ENCODE data around the gene SNTB2.
A peak's percentile ranks its signal among the peaks of the same experiment; 100 is the strongest.
"Not testable (repeated sequence)": the region's sequence is repeated elsewhere in the genome, so short reads cannot be mapped to it uniquely, and the experiment has no call there.

SNTB2 gene

DNA sequence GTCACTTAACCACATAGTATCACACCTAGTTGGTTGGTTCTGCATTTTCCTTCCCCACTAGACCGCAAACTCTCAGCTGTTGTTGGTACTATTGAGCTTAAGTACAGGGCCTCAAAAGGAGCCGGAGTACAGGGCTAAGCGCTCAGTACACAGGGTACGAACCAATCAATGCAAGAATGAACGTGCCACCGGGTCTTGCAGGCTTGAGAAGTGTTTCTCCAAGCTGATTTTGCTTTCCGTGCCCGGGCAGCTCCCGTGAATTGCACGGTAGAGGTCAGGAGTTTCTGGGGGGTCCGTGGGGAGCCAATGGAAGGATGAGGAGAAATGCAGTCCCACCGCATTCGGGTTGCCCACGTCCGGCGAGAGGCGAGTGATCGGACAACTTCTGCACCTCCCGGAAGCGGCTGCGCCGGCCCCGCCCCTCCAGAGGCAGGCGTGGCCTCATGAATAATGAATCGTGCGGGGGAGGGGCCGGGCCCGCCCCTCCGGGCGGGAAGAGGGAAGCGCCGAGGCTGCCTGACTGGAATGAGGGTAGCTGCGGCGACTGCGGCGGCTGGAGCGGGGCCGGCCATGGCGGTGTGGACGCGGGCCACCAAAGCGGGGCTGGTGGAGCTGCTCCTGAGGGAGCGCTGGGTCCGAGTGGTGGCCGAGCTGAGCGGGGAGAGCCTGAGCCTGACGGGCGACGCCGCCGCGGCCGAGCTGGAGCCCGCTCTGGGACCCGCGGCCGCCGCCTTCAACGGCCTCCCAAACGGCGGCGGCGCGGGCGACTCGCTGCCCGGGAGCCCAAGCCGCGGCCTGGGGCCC is at the start of gene SNTB2:
Gene SNTB2, plus strand, starts transcription at position 523 of the 804 bp plus-strand sequence. Its CDS starts 3 bp downstream, at position 526.
- DNase-seq (ENCODE audit: low spot score), result peak; percentile 91

DNA sequence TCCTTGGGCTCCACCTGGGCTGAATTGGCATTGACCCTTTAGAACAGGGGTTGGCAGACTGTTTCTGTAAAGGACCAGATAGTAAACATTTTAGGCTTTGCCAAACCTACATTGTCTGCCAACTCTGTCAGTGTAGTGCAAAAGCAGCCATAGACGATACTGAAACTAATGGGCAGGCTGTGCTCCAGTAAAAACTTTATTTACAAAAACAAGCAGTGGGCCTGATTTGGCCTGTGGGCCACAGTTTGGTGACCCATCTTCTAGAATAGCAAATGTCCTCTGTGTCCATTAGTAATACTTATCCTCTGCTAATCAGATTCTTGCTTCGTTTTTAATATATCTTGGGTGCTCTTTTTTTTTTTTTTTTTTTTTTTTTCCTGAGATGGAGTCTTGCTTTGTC is 48.4 kb upstream of the SNTB2 start:
- DNase-seq (ENCODE audit: low spot score), result no peak

DNA sequence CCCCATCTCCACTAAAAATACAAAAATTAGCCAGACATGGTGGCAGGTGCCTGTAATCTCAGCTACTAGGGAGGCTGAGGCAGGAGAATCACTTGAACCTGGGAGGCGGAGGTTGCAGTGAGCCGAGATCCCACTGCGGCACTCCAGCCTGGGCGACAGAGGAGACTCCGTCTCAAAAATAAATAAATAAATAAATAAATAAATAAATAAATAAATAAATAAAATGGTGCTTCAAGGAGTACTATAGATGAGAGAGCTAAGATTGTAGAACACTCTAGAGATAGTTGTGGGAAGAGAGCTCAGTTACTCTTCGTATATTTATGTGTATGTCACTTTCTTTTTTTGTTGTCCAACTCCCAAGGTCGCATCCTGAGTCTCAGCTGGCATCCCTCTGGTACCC is 47.5 kb upstream of the SNTB2 start:
- not testable (repeated sequence) for DNase-seq (ENCODE audit: low spot score)

DNA sequence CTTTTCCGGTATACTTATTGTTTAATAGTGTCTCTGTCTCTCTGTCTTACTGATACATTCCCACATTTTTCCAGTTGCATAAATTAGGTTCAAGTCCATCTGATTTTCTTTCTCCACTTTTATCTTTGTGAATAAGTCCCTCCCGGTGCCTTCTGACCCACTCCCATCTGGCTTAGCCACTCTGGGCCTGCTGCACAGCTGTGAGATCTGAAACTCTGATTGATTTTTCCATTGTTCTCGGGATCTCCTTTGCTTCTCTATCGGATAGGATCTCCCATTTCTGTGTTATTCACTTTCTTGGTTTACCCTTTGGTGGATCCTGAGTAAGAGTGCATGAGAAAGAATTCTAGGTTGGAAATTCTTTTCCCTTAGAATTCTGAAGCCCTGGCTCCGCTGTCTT is 46.0 kb upstream of the SNTB2 start:
- no peak for DNase-seq (ENCODE audit: low spot score)

DNA sequence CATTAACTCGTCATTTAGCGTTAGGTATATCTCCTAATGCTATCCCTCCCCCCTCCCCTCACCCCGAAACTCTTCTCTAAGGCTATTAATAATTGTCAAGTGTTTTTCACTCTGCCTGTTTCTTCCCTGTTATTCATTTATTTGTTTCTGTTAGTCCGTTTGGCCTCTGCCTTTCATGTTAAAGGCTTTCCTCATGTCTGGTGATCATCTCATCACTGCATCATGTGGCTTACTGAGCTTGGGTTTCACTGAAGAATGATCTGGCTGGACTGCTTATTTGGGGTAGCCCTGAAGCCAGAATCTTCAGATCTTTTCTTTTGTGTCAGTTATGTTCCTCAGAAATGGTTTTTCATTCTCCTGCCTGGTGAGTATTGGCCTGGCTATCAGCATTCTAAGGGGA is 45.0 kb upstream of the SNTB2 start:
- DNase-seq (ENCODE audit: low spot score), result no peak

DNA sequence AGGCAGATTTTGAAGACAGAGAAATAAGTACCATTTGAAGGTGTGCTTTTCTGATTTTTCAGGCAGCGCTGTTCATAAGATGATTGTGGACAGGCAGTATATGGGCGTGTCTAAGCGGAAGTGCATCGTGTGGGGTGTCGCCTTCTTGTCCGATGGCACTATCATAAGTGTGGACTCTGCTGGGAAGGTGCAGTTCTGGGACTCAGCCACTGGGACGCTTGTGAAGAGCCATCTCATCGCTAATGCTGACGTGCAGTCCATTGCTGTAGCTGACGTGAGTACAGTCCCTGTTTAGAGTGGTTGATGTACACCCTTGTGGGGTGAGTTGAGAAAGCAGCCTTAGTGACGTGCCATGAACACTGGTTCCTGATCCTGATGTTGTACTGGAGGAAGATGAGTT is 43.8 kb upstream of the SNTB2 start:
- DNase-seq (ENCODE audit: low spot score), result no peak

DNA sequence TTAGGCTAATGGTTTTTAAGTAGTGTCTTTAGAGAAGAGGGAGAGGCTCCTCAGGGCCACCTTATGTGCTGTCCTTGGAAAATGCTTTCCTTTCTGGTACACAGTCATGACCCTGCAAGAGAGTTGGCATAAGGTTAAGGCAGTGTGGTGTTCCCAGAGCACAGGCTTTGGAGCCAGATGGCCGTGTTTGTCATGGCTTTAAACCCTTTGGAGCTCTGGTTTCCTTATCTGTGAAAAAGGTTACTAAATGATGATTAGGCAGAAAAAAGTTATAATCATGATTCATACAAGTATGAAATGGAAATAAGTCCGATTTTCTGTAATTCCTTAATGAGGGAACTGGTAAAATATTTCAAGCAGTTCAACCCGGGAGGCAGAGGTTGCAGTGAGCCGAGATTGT is 41.3 kb upstream of the SNTB2 start:
- DNase-seq (ENCODE audit: low spot score), result no peak

DNA sequence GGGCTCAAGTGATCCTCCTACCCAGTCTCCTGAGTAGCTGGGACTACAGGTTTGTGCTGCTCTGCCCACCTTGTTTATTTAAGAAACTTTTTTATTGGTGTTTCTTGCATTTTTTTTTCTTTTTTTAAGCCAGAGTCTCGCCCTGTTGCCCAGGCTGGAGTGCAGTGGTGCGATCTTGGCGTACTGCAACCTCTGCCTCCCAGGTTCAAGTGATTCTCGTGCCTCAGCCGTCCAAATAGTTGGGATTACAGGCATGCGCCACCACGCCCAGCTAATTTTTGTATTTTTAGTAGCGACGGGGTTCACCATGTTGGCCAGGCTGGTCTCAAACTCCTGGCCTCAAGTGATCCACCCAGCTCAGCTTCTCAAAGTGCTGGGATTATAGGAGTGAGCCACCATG is 37.3 kb upstream of the SNTB2 start:
- not testable (repeated sequence) for DNase-seq (ENCODE audit: low spot score)

DNA sequence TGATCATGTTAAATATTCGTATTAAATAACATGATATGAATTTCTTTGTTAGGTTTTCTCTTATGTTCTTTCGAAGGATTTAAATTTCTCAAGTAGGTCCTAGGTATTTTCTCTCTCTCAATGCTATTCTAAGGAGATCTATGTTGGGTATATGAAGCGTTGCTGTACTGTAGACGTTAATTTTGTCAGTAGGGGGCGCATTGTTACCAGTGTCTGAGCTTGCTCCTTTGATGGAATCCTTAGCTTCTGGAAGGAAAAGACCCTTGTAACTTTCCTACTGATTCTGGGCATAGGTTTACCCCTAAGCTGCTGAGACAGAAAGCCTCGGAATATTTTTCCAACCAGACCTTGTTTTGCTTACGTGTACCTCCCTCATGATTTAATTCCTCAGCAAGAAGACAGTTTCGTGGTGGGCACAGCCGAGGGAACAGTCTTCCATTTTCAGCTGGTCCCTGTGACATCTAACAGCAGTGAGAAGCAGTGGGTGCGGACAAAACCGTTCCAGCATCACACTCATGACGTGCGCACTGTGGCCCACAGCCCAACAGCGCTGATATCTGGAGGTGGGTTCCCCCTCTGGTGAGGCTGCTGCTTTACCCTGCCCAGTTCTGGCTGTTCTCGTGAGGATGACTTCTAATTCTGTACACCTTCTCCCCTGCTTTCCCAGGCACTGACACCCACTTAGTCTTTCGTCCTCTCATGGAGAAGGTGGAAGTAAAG is 36.7 kb upstream of the SNTB2 start:
- peak; percentile 87 for DNase-seq (ENCODE audit: low spot score)

DNA sequence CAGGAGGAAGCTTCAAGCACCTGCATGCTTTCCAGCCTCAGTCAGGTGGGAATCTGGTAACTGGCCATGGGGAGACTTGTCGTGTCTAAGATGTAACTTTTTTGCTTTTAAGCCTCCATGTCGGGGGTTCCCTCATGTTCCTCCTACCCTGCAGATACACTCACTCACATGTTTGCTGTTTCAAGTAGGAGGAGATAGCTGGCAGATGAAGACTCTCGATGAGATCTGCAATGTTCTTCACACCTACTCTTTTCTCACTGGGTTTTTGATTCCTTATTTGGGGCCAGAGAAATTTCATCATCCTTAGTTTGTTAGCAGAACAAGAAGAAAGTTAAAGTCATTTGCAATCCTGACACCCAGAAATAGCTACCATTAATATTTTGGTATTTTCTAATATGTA is 29.8 kb upstream of the SNTB2 start:
- no peak for DNase-seq (ENCODE audit: low spot score)

DNA sequence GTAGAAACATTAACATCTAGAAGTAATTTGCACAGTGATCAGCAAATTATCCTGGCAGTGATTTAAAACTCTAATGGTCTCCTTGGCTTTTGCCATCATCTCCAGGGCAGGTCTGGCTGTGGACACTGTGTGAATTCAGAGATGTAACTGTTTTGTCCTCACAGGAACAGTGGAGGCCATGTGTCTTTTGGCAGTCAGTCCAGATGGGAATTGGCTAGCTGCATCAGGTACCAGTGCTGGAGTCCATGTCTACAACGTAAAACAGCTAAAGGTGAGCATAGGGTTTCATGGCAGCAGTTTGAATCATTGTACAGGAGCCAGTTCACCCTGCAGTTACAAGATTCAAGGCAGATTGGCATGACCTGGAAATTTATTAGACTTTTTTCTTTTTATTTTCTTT is 26.8 kb upstream of the SNTB2 start:
- no peak for DNase-seq (ENCODE audit: low spot score)

DNA sequence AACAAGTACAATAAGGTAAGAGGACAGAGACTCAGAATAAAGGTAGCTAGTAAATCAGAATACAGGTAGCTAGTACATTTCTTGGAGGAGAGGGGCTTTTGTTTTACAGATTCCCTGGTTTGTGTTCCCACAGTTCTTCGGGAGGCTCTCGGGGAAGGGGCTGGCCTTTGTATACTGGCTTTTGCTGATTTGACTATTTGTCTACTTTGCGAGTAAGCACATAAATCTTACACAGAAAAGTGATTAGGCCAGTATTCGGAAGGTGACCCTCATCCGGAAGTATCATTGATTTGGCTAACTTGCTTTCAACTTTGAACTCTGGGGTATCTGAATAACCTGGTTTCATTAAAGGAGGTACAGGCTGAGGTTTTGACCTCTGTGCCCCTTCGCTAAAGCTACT is 21.4 kb upstream of the SNTB2 start:
- no peak for DNase-seq (ENCODE audit: low spot score)

DNA sequence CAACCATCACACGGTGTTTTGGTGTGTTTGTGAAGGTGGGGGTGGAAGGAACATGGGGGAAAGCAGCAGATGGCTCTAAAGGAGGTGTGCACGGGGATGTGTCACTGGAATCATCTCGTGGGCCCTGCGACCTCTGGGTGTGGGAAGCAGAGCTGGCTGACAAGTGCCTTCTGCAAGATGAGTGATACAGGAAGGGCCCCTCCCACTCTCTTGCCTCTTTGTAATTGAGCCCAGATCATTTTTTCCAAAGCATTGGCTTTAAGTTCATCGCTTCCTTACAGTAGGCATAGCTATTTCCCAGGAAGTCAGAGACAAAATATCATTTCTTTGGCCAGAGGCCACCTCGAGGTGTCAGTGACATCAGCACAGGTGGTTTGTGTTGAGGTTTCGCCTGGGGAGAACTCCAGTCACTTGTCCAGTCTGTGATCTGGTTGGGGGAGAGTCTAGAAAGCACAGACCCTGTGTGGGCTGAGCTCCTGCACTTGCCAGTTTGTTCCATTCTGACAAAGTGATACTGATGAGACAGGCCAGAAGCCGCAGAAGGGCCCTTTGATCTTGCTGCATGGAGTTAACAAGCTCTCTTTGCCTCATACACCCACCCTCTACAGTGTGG is 20.6 kb upstream of the SNTB2 start:
- no peak for DNase-seq (ENCODE audit: low spot score)

DNA sequence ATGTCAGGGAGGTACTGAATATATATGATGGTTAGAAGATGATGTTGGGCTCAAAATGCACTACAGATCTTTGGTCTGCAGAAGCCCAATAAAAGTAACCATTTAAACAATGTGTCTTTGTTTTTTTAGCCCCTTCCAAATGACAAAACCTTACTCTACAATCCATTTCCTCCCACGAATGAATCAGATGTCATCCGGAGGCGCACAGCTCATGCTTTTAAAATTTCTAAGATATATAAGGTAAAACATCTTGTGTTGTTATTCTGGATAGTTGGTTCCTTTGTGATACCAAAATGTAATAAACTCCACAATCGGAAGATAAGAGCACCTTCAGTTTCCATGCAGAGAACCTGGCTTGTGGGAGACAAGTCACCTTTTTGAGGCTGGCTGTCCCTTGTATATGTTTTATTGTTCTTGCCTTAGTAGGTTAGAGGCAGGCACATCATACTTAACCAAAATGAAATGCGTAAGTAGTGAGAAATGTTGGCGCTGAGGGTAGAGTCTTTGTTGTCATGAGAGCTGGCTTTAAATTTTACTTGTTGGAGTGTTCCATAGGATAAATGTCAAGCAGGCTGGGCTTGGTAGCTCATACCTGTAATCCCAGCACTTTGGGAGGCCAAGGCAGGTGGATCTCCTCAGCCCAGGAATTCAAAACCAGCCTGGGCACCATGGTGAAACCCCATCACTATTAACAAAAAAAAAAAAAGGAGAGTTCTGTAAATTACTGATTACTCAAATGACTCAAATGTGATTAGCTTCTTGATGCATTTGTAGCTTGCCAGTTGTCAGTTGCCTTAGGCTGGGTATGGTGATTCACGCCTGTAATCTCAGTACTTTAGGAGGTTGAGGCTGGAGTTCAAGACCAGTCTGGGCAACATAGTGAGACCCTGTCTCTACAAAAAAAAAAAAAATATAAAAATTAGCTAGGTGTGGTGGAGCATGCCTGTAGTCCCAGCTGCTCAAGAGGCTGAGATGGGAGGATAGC is 19.7 kb upstream of the SNTB2 start:
- no peak for DNase-seq (ENCODE audit: low spot score)

DNA sequence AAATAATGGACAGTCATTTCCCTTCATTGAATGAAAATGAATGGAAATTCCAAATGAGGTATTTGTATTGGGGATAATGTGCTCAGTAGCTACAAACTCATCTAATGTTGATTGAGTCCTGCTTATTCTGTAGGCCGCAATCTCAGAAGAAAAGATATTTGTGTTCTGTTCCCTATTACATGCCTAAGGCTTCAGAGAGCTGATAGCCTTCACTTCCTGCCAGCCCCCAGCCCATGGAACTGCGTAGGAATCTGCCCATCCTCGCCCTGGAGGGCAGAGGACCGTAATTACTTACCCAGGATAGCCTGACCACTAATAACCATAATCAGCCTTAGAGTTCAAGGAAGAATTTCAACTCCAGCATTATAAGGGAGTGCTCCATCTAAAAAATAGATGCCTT is 17.9 kb upstream of the SNTB2 start:
- no peak for DNase-seq (ENCODE audit: low spot score)

DNA sequence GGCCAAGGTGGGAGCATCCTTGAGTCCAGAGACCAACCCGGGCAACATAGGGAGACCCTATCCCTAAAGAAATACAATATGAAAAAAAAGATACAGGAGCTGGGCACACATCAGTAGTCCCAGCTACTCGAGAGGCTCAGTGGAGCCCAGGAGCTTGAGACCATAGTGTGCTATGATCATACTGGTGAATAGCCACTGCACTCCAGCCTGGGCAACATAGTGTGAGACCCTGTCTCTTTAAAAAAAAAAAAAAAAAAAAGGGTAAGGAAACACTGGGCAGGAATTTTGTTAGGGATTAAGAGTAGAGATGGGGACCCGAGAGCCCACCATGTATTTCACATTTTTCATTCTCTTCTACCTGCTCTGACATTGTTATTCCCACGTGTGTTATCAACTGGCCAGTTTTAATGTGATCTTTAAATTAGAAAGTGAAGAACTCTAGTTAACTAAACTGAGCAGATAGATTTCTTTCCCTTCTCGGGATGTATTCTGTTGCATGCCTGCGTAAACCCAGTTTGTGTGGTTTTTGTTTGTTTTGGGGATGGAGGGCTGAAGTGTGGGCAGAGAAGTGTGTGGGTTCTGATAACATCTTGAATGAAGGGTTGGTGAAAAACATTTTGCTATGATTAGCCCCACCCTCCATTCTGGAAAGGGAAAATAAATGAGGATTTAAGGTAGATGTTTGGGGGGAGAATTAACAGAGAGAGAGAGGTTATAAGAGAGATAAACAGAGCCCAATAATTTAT is 17.2 kb upstream of the SNTB2 start:
- DNase-seq (ENCODE audit: low spot score), result no peak

DNA sequence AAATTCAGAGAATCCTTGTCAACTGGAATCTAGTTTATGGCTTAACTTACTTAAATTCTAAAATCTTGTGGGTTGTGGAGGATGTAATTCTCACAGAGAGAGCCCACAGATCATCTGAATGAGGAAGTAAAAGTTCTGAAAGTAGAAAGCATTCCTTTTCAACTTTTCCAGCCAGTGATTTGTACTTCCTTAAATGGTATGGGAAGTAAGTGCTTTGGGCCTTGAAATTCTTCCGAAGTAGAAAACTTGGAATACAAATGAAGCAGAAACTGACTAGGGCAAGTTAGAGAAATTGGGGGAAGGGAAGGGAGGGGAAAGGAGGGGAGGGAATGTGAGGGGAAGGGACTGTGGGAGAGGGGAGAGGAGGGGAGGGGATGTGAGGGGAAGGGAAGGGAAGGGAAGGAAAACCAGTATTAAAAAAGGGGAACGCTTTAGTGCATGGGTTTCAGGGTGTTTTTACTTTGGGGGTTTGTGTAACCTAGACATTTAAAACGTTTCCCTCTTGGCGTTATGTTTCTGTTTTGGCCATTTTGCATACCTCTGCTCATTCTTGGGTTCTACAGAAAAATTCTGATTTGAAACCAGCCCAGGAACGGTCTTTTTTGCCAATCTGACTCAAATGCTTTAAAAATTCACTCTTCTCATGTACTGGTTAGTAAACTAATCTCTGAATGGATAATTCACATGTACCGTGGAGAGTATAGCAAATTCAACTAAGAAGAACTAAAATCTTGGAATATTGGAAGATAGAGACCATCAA is 15.5 kb upstream of the SNTB2 start:
- DNase-seq (ENCODE audit: low spot score), result no peak

DNA sequence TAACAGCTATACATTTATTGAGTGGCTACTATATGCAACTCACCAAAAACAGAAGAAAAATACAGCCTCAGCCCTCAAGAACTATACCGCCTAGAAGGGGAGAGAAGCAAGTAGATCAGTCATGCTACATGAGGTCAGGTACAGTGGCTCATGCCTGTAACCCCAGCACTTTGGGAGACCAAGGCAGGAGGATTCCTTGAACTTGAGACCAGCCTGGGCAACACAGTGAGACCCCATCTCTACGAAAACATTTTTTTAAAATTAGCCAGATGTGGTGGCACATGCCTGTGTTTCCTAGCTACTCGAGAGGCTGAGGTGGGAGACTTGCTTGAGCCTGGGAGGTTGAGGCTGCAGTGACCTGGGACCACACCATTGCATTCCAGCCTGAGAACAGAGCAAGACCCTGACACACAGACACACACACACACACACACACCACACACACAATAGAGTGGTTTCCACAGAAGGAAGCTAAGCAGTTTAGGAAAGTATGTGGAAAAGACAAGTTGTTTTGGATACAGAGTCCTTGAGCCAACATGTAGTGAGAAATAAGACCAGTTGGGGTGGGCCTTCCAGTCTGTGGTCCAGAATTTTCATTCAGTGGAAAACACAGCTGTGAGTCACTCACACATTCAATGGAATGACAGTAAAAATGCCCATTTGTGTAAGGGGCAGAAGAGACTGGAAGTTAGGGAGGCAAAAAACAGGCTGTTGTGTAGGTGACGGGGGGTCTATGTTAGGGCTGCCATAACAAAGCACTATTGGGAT is 10.7 kb upstream of the SNTB2 start:
- DNase-seq (ENCODE audit: low spot score), result no peak

DNA sequence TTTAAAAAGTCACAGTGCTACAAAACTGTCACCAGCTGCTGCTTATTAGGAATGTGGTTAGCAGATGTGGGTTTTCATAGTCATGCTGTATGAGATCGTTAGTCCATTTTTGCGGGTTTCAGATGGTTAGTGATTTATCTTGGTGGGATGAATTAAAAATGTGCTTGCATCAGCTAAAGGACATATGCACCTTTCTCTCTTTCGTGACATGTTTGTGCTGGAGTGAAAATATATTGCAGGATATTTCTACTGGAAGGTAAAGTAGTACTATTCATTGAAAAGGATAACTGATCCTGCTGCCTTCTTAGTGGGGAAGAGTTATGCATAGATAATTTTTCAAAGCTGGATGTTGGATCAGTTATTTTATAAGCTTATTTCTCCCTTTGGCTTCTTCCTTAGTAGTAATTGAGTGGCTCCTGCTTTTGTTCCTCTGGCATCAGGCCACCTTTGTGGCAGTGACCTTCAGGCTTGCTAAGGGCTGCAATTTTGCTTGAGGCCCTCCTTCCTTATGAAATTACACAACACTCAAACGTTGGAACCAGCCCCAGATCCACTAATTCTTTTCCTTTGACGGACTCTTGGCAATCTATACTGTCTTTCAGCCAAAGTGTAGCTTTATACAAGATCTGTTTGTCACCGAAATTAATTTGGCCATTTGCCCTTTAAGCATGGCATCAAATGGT is 7.5 kb upstream of the SNTB2 start:
- DNase-seq (ENCODE audit: low spot score), result no peak
